Measurements from ENCODE around the gene HLA-F.

Gene HLA-F

GRCh38 chr6:29723262-29723665, at the start of gene HLA-F:
Gene HLA-F, plus strand, starts transcription at chr6:29723434. Its CDS starts 30 bp downstream, at chr6:29723464.
- H3K4me3 ChIP-seq (IDR thresholded peaks at IDR 0.05; ENCODE audit: insufficient read depth, low read depth, low read length): no peak within 1 kb of the TSS
- H4K20me1 ChIP-seq (ENCODE audit: insufficient read depth): no peaks in the 10 kb centered on the region
- H3K36me3 ChIP-seq (ENCODE audit: insufficient read depth): no peaks in the 10 kb centered on the region
- peak within 1 kb of the TSS; percentile 62; the same call in 1 of the 2 replicates for H3K4me2 ChIP-seq
- H3K79me2 ChIP-seq (ENCODE audit: insufficient read depth, low read depth): no peaks in the 10 kb centered on the region
- H3K9ac ChIP-seq: peak within 1 kb of the TSS; percentile 60; the same call in 1 of the 2 replicates
- H2AFZ ChIP-seq (ENCODE audit: low read depth): peak within 1 kb of the TSS; percentile 99
- TF ChIP-seq CTCF (conservative IDR thresholded peaks at IDR 0.05; ENCODE audit: low read depth, low read length): no peak
- no peaks in the 10 kb centered on the region for H3K4me1 ChIP-seq (ENCODE audit: low read depth, poor library complexity, severe bottlenecking)
- no peak within 1 kb of the TSS for H3K27ac ChIP-seq
- H3K27me3 ChIP-seq (ENCODE audit: insufficient read depth, low read depth): no peaks in the 10 kb centered on the region

- H3K27ac ChIP-seq: no peak overlapping the region
- no peak overlapping the region for H3K9ac ChIP-seq
- H3K27me3 ChIP-seq (ENCODE audit: insufficient read depth, low read depth): no peaks in the 10 kb centered on the region
- H3K4me1 ChIP-seq (ENCODE audit: low read depth, poor library complexity, severe bottlenecking): peaks cover 10% of the 10 kb centered on the region
- no peak overlapping the region for H2AFZ ChIP-seq (ENCODE audit: low read depth)
- no peaks in the 10 kb centered on the region for H4K20me1 ChIP-seq (ENCODE audit: insufficient read depth)
- no peak overlapping the region for H3K4me2 ChIP-seq
- H3K79me2 ChIP-seq (ENCODE audit: insufficient read depth, low read depth): no peaks in the 10 kb centered on the region
- TF ChIP-seq CTCF (conservative IDR thresholded peaks at IDR 0.05; ENCODE audit: low read depth, low read length): no peak
- H3K4me3 ChIP-seq (IDR thresholded peaks at IDR 0.05; ENCODE audit: insufficient read depth, low read depth, low read length): no peak overlapping the region
- no peaks in the 10 kb centered on the region for H3K36me3 ChIP-seq (ENCODE audit: insufficient read depth)
Observed at GRCh38 chr6:29674008-29674407, 49.2 kb upstream of the HLA-F start.

GRCh38 chr6:29675561-29675960, 47.7 kb upstream of the HLA-F start:
- Histone ChIP-seq H2AFZ (ENCODE audit: low read depth) (no peak overlapping the region), H3K4me3 (IDR thresholded peaks at IDR 0.05; ENCODE audit: insufficient read depth, low read depth, low read length) (no peak overlapping the region), H3K27ac (no peak overlapping the region), H3K27me3 (ENCODE audit: insufficient read depth, low read depth) (no peaks in the 10 kb centered on the region), H3K36me3 (ENCODE audit: insufficient read depth) (no peaks in the 10 kb centered on the region), H3K79me2 (ENCODE audit: insufficient read depth, low read depth) (no peaks in the 10 kb centered on the region), H3K4me2 (no peak overlapping the region), H3K4me1 (ENCODE audit: low read depth, poor library complexity, severe bottlenecking) (peaks cover 10% of the 10 kb centered on the region), H3K9ac (no peak overlapping the region), H4K20me1 (ENCODE audit: insufficient read depth) (no peaks in the 10 kb centered on the region)
- no peak for TF ChIP-seq CTCF (conservative IDR thresholded peaks at IDR 0.05; ENCODE audit: low read depth, low read length)

- Histone ChIP-seq H3K4me2 (peak overlapping the region; percentile 29; the same call in 1 of the 2 replicates), H3K27ac (no peak overlapping the region), H3K27me3 (ENCODE audit: insufficient read depth, low read depth) (no peaks in the 10 kb centered on the region), H3K79me2 (ENCODE audit: insufficient read depth, low read depth) (no peaks in the 10 kb centered on the region), H3K36me3 (ENCODE audit: insufficient read depth) (no peaks in the 10 kb centered on the region), H3K4me1 (ENCODE audit: low read depth, poor library complexity, severe bottlenecking) (peaks cover 10% of the 10 kb centered on the region), H4K20me1 (ENCODE audit: insufficient read depth) (no peaks in the 10 kb centered on the region), H3K9ac (no peak overlapping the region), H2AFZ (ENCODE audit: low read depth) (0 out of 2 replicates have a peak overlapping the region, but pooled peaks have one; percentile 38), H3K4me3 (IDR thresholded peaks at IDR 0.05; ENCODE audit: insufficient read depth, low read depth, low read length) (no peak overlapping the region)
- no peak for TF ChIP-seq CTCF (conservative IDR thresholded peaks at IDR 0.05; ENCODE audit: low read depth, low read length)
Observed at GRCh38 chr6:29676981-29677601, 46.1 kb upstream of the HLA-F start.

Measured in KMS-11 (cell line).